ENCODE results near the gene IRF3.

The IRF3 gene

DNA sequence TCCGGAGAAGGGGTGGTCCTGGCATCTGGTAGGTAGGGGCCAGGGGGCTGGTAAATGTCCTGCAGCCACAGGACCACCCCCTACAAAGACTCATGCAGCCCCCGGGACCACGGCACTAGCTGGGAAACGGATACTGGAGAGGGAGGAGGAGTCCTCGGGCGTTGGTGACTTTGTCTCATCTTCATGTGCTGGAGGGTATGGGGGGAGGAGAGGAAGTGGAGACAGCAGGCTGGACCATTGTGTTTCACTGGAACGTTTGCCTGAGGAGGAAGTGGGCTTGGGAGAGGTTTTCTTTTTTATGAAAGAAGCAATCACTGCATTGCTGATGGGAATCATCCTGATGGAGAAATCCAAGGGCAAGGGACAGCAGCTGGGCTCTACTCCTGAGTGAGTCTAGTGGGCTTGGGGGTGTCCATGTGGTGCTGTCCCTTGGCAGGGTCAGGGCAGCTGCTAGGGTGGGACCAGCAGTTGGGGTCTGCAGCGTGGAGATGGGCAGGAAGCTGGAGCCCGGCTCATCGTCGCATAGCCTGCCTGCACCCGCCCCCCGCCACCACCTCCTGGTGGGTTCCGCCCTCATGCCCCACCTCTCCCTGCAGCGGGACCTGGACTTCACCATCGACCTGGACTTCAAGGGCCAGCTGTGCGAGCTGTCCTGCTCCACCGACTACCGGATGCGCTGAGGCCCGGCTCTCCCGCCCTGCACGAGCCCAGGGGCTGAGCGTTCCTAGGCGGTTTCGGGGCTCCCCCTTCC is 22.1 kb upstream of the IRF3 start:
- DNase-seq (ENCODE audit: low spot score): no peak

DNA sequence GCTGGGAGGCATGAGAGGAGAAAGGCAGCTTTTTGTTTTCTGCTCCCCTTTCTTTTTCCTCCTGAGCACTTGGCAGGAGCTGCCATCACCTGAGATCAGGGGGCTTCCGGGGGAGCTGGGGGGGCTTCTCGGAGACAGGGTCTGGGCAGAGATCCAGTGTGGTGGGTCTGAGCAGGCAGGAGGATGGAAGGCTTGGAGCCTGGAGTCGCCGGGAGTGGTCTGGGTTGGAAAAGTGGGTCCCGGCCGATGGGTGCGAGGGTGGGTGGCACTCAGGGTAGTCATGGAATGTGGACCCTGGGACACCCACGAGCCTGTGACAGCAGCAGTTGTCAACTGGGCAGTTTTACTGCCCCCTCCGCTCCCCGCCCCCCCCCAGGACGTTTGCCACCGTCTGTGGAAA is 21.5 kb upstream of the IRF3 start:
- no peak for DNase-seq (ENCODE audit: low spot score)

DNA sequence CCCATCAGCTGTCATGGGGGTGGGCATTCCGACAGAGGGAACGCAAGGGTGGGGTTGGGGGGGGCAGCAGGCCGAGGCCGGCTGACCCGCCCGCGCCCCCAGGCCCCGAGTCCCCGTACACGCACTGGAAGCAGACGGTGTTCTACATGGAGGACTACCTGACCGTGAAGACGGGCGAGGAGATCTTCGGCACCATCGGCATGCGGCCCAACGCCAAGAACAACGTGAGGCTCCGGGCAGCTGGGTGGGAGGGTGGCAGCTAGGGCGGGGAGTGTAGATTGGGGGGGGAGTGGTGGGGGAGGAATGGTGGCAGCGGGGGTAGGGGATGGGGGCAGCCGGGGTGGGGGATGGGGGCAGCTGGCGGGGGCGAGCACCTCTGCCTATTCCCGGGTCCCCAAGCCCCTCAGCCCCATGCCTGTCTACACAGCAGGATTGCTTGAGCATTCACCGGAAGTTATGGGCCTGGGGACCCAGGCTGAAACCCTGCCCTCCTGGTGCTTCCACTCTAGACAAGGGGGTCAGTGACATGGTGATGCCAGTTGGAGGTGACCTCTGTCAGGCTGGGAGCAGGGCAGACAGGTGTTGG is 20.9 kb upstream of the IRF3 start:
- DNase-seq (ENCODE audit: low spot score): no peak

DNA sequence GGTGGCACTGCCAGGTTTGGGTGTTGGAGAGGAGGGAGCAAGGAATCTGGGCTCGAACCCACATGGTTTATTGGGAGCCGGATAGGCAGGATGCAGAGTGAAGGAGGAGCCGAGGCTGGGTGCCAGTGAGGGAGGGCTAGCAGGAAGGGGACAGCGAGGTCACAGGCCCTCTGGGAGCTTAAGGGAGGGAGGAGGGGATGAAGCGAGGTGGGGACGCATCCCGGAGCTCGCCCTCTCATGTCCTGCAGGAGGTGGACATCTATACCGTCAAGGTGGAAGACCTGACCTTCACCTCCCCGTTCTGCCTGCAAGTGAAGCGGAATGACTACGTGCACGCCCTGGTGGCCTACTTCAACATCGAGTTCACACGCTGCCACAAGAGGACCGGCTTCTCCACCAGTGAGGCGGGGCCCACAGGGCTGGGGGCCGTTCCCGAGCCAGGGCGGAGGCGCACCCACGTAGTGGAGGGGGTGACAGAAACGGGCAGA is 20.2 kb upstream of the IRF3 start:
- DNase-seq (ENCODE audit: low spot score): no peak

GRCh38 chr19:49684983-49685553 is 19.4 kb upstream of the IRF3 start:
- no peak for DNase-seq (ENCODE audit: low spot score)

- DNase-seq (ENCODE audit: low spot score): no peak
Measured at GRCh38 chr19:49684251-49684982, 18.8 kb upstream of the IRF3 start.

- no peak for DNase-seq (ENCODE audit: low spot score)
Measured at GRCh38 chr19:49683814-49684250, 18.2 kb upstream of the IRF3 start.

GRCh38 chr19:49682274-49682673 is 16.6 kb upstream of the IRF3 start:
- DNase-seq (ENCODE audit: low spot score): no peak

DNA sequence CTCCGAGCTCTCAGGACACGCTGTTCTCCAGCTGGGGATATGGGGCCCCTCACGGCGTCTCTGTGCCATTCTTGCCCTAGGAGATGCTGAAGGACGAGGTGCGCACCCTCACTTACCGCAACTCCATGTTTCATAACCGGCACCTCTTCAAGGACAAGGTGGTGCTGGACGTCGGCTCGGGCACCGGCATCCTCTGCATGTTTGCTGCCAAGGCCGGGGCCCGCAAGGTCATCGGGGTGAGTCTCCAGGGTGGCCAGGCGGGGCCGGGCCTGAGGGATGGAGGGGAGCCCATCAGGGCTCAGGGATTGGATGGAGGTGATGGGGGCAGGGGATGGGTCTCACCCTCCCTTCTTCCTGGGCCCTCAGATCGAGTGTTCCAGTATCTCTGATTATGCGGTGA is 16.2 kb upstream of the IRF3 start:
- DNase-seq (ENCODE audit: low spot score): no peak

DNA sequence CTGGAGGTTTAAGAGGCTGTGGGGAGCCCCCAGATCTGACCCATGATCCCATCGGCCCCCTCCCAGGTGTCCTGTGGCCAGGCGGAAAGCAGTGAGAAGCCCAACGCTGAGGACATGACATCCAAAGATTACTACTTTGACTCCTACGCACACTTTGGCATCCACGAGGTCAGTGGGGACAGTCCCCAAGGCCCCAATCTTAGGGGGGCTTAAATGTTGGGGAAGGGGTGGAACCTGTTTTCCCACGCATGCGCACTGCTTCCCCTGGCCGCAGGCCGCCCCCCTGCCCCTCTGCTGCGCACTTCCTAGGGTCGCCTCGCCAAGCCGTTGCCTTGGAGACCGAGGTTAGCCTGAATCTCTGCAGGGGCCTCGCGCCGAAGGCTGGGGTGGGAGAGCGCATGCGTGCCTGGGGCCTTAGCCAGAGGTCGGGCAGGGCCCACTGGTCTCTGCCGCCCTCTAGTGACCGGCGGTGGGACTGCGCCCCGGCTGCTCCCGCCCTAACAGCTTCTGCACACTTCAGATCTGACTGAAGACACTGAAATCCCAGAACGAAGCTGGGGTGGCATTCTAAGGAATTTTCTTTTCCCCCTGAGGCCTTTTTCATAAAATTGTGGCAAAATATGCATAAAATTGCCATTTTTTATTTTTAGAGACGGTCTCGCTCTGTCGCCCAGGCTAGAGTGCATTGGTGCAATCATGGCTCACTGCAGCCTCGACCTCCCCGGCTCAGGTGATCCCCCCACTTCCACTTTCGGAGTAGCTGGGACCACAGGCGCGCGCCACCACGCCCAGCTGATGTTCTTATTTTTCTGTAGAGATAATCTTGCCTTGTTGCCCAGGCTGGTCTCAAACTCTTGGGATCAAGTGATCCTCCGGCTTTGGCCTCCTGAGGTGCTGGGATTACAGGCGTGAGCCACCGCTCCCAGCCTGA is 15.0 kb upstream of the IRF3 start:
- DNase-seq (ENCODE audit: low spot score): peak; percentile 93

GRCh38 chr19:49679771-49680413 is 14.2 kb upstream of the IRF3 start:
- no peak for DNase-seq (ENCODE audit: low spot score)

GRCh38 chr19:49678985-49679770 is 13.5 kb upstream of the IRF3 start:
- DNase-seq (ENCODE audit: low spot score): no peak

DNA sequence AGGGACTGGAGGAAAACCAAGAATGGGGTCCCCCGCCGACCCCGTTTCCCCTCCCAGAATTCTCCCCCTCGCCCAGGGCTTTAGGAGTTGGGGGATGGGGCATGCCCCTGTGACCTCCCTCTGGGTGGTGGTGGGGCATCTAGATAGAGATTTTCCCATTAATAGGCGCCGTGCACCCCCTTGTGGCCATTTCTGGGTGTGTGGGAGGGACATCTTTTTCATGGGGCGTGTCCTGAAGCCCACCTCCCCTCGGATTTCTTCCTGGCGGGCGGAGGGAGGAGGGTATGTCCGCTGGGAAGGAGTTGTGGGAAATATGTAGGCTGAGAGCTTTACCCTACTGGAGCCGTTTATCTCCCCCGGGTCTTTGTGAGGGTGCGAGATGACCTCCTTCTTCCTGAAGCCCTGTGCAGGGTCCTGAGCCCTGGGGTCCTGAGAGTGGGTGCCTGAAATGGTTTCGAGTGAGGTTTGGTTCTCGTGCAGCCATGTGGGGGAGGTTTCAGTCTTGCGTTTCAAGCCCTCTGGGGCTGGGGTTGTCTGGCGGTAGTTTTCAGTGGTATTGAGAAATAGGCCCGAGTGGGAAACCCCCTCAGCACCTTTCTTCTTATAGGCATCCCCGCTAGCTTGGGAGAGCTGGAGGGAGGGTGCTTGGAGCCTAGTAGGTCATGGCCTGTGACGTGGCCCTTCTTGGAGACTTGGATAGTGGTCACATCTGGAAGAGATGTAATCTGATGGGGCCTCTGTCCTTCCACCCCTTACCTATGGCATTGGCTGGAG is 12.4 kb upstream of the IRF3 start:
- peak; percentile 57 for DNase-seq (ENCODE audit: low spot score)

DNA sequence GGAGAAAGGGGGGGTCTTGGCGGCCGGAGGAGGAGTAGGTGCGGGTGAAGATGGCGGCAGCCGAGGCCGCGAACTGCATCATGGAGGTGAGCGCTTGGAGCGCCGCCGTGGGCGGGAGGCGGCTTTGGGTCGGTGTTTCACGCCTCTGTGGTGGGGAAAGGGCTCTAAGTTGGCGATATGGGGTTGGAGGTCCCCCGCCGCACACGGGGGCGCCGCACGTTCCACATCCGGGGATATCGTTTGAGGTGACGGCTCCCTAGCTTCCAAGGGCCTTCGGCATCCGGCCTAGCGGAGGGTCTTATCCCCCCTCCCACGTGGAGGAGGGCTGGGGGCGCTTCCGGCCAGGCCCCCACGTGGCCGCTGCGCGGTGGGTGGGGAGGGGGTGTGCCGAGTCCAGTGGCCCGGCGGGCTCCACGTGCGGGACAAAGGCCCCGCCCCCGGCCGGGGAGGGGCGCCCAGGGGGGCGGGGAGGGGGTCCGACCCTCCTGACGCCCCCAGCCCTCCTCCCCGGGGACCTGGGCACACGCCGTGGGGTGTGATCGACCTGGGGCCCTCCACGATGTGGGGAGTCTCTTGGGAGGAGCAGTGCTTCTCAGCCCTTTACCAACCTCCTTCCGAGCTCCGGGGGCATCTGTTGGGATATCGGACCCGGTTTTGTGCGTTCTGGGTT is 11.7 kb upstream of the IRF3 start, which contains the start of gene PRMT1:
Gene PRMT1, plus strand, starts transcription at position 41 of the 670 bp plus-strand sequence. Its CDS starts 10 bp downstream, at position 51.
- no peak for DNase-seq (ENCODE audit: low spot score)

DNA sequence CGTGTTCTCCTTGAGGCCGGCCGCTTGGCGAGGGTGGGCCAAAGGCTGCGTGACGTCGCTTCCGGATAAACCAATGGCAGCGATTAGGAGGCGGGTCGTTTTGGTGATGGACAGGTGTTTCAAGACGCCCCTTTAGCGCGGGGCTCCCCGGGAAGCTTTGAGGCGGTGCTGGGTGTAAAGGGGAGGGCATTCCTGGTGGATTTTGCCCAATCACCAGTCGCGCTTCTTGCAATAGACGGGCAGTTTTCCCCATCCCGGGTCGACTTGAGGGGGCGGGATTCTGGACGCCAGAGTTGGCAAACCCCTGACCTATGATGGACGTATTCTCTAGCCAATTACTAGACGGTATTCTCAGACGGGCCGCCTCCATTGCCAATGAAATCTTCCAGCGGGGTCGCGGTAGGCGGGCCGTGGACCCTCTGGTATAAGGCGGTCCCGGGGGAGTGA is 11.2 kb upstream of the IRF3 start:
- peak; percentile 99 for DNase-seq (ENCODE audit: low spot score)

- DNase-seq (ENCODE audit: low spot score): peak; percentile 99
Measured at GRCh38 chr19:49676136-49676783, 10.6 kb upstream of the IRF3 start.

DNA sequence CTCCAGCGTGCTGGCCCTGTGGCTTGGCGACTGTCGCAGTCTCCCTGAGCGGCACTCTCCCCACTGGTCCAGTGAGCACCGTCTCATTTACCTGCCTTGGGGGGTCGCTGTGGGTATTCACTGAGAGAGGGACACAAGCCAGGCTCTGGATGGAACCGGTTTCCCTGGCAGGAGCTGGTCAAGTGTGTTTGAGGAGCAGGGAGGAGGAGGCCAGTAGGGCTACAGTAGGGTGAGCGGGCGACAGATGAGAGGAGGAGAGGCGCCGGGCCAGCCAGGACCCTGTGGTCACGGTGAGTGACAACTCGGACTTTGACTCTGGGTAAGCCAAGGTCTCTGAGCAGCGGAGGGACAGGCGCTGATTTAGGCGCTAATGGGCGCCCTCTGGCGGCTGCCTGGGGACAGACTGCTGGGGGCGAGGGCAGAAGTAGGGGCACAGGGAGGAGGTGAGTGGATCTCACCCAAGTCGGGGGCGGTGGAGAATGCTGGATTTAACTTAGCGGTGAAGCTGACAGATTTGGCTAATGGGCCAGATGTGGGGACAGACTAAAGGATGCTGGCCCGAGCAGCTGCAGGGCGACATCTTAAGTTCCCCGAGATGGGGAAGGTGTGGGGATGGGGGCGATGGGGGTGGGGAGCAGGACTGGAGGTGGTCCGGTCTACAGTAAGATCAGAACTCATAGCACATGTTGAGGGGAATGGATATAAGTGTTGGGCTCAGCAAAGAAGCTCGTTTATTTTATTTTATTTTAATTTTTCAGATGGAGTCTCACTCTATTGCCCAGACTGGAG is 6.7 kb upstream of the IRF3 start:
- peak; percentile 76 for DNase-seq (ENCODE audit: low spot score)

Data from COLO829 (cell line).